CD4-positive, alpha-beta memory T cell (primary cell): ENCODE results near the gene MLH3. TPM values are rescaled to one million over a fixed set of nuclear protein-coding genes. Genes with fewer than 3 reads are reported as not detected.

ENCODE experiments used
- CTCF ChIA-PET: fragments of 350-600 bp; sonication (Branson Sonifier 250); formaldehyde crosslinking; loops from one replicate; lab custom pipeline; 2021; ENCODE audit warnings: inconsistent platforms; ENCODE audit not compliant: partially characterized antibody; lab: Charles Lee
- POLR2A ChIA-PET: fragments of 350-600 bp; sonication (Branson Sonifier 250); formaldehyde crosslinking; loops from one replicate; lab custom pipeline; 2021; ENCODE audit not compliant: partially characterized antibody; lab: Charles Lee
- DNase-seq, 5 donors: peaks; one replicate each; pipeline versions ENCODE4 v3.0.0 to v3.0.0-alpha.2; 2020 to 2022; ENCODE audit warnings: mixed read lengths in 1 of 5
- H3K27ac ChIP-seq: one replicate; pipeline ENCODE4 v1.7.0; 2013; ENCODE audit warnings: low read depth, low read length
- H3K27me3 ChIP-seq: 2 replicates; pipeline ENCODE4 v1.7.0; 2013; ENCODE audit warnings: mild to moderate bottlenecking, low read length, moderate library complexity; ENCODE audit not compliant: insufficient read depth
- H3K36me3 ChIP-seq: 2 replicates; pipeline ENCODE4 v1.7.0; 2013; ENCODE audit warnings: mild to moderate bottlenecking, low read length, moderate library complexity; ENCODE audit not compliant: insufficient read depth
- H3K4me1 ChIP-seq: 2 replicates; pipeline ENCODE4 v1.7.0; 2013; ENCODE audit warnings: mild to moderate bottlenecking, low read length, moderate library complexity; ENCODE audit not compliant: insufficient read depth
- H3K4me3 ChIP-seq, 2 donors: one replicate each; pipeline ENCODE4 v1.7.0; 2013; ENCODE audit warnings: low read length in 2 of 2, mild to moderate bottlenecking in 1 of 2
- H3K9me3 ChIP-seq, 2 donors: one replicate each; pipeline ENCODE4 v1.7.0; 2013; ENCODE audit warnings: low read length in 2 of 2, control low read depth in 1 of 2; ENCODE audit not compliant: control insufficient read depth in 1 of 2
- H3K27ac Mint-ChIP-seq, 7 donors: one replicate each; pipeline ENCODE4 v1.8.0; 2020 to 2021; ENCODE audit warnings: mixed read lengths in 7 of 7, mild to moderate bottlenecking in 6 of 7, inconsistent platforms in 3 of 7, moderate library complexity in 3 of 7
- H3K27me3 Mint-ChIP-seq, 2 donors: one replicate each; pipeline ENCODE4 v1.8.0; 2020 to 2021; ENCODE audit warnings: mixed read lengths in 2 of 2
- H3K36me3 Mint-ChIP-seq, 2 donors: one replicate each; pipeline ENCODE4 v1.8.0; 2020 to 2021; ENCODE audit warnings: mixed read lengths in 2 of 2, inconsistent platforms in 1 of 2, mild to moderate bottlenecking in 1 of 2
- H3K4me1 Mint-ChIP-seq, 4 donors: one replicate each; pipeline ENCODE4 v1.8.0; 2020 to 2021; ENCODE audit warnings: mixed read lengths in 4 of 4, mild to moderate bottlenecking in 1 of 4
- H3K4me3 Mint-ChIP-seq, 8 donors: one replicate each; pipeline ENCODE4 v1.8.0; 2020 to 2021; ENCODE audit warnings: mixed read lengths in 8 of 8, mild to moderate bottlenecking in 7 of 8, moderate library complexity in 6 of 8, inconsistent platforms in 3 of 8
- H3K9me3 Mint-ChIP-seq, 8 donors: one replicate each; pipeline ENCODE4 v1.8.0; 2020 to 2021; ENCODE audit warnings: mixed read lengths in 8 of 8, mild to moderate bottlenecking in 5 of 8, inconsistent platforms in 3 of 8, moderate library complexity in 1 of 8
- intact Hi-C: fragments of 100-400 bp; cut with micrococcal nuclease; formaldehyde crosslinking; loops from one replicate; pipeline ENCODE4 v1.15.1; 2023
- polyA plus RNA-seq, 2 donors: library from polyadenylated mRNA; unstranded; fragments of 300-500 nt; fragmentation: Illumina TruSeq; gene quantifications; one replicate each; pipeline ENCODE4 v1.2.3, GENCODE V29; 2021
- total RNA-seq, 2 experiments: library from RNA; stranded (reverse); gene quantifications; one replicate each; pipeline ENCODE4 v1.2.3, GENCODE V29; 2021

The MLH3 gene
- total and polyA plus RNA-seq, 4 experiments from 2014 or later: 3.9 to 26.8 (median 18.8) TPM

GRCh38 chr14:74980731-74981461 lies 70.4 kb downstream of the MLH3 start:
- H3K27ac ChIP-seq: no peak overlapping the region
- H3K9me3 ChIP-seq: no peaks in the 10 kb centered on the region
- Mint-ChIP-seq H3K36me3 (no peaks in the 10 kb centered on the region), H3K4me3 (no peak overlapping the region), H3K27ac (no peak overlapping the region), H3K4me1 (no peaks in the 10 kb centered on the region), H3K27me3 (no peaks in the 10 kb centered on the region), H3K9me3 (no peaks in the 10 kb centered on the region)
- no peaks in the 10 kb centered on the region for H3K4me1 ChIP-seq
- H3K27me3 ChIP-seq: no peaks in the 10 kb centered on the region
- no peaks in the 10 kb centered on the region for H3K36me3 ChIP-seq
- CTCF ChIA-PET: interaction anchor here (0.5 kb wide), 1 partner anchor 319 kb away, joined by 5 read pairs; no protein-coding TSS in a partner anchor
- POLR2A ChIA-PET: no interaction called here
- intact Hi-C loops: no loop called here
- no peak for DNase-seq
- no peak overlapping the region for H3K4me3 ChIP-seq

- H3K4me3 Mint-ChIP-seq: no peak overlapping the region
- no peak overlapping the region for H3K27ac Mint-ChIP-seq
- CTCF ChIA-PET: interaction anchor here (0.5 to 0.7 kb wide), 2 partner anchors 75 to 320 kb away, joined by 3 to 5 read pairs; no protein-coding TSS in a partner anchor
- no peaks in the 10 kb centered on the region for H3K9me3 Mint-ChIP-seq
- DNase-seq: no peak
- intact Hi-C loops: no loop called here
- H3K27me3 ChIP-seq: no peaks in the 10 kb centered on the region
- H3K9me3 ChIP-seq: no peaks in the 10 kb centered on the region
- POLR2A ChIA-PET: no interaction called here
- H3K27me3 Mint-ChIP-seq: no peaks in the 10 kb centered on the region
- no peaks in the 10 kb centered on the region for H3K36me3 ChIP-seq
- H3K27ac ChIP-seq: no peak overlapping the region
- no peaks in the 10 kb centered on the region for H3K4me1 ChIP-seq
- H3K36me3 Mint-ChIP-seq: no peaks in the 10 kb centered on the region
- H3K4me3 ChIP-seq: no peak overlapping the region
- H3K4me1 Mint-ChIP-seq: no peaks in the 10 kb centered on the region
These were observed 70.9 kb downstream of the MLH3 start for GRCh38 chr14:74980398-74980730.

- ChIA-PET POLR2A (no interaction called here), CTCF (interaction anchor here (0.7 kb wide), 2 partner anchors 9 to 75 kb away, joined by 3 read pairs; no protein-coding TSS in a partner anchor)
- H3K4me3 ChIP-seq: no peak overlapping the region
- no peak overlapping the region for H3K27ac Mint-ChIP-seq
- H3K27me3 Mint-ChIP-seq: no peaks in the 10 kb centered on the region
- H3K9me3 ChIP-seq: no peaks in the 10 kb centered on the region
- H3K27me3 ChIP-seq: no peaks in the 10 kb centered on the region
- H3K4me1 Mint-ChIP-seq: no peaks in the 10 kb centered on the region
- no peak overlapping the region for H3K27ac ChIP-seq
- H3K36me3 Mint-ChIP-seq: no peaks in the 10 kb centered on the region
- H3K36me3 ChIP-seq: no peaks in the 10 kb centered on the region
- H3K9me3 Mint-ChIP-seq: no peaks in the 10 kb centered on the region
- intact Hi-C loops: no loop called here
- H3K4me3 Mint-ChIP-seq: no peak overlapping the region
- no peak for DNase-seq
- H3K4me1 ChIP-seq: no peaks in the 10 kb centered on the region
These were observed 71.5 kb downstream of the MLH3 start for GRCh38 chr14:74979442-74980397.

GRCh38 chr14:74979029-74979428 lies 72.2 kb downstream of the MLH3 start:
- Histone ChIP-seq H3K4me3 (no peak overlapping the region), H3K4me1 (no peaks in the 10 kb centered on the region), H3K9me3 (no peaks in the 10 kb centered on the region), H3K27ac (no peak overlapping the region), H3K36me3 (no peaks in the 10 kb centered on the region), H3K27me3 (no peaks in the 10 kb centered on the region)
- no peaks in the 10 kb centered on the region for H3K36me3 Mint-ChIP-seq
- intact Hi-C loops: no loop called here
- H3K9me3 Mint-ChIP-seq: no peaks in the 10 kb centered on the region
- H3K4me3 Mint-ChIP-seq: no peak overlapping the region
- H3K27me3 Mint-ChIP-seq: no peaks in the 10 kb centered on the region
- CTCF ChIA-PET: interaction anchor here (0.7 kb wide), 1 partner anchor 10 kb away, joined by 3 read pairs; no protein-coding TSS in a partner anchor
- no peak overlapping the region for H3K27ac Mint-ChIP-seq
- no peak for DNase-seq
- no peaks in the 10 kb centered on the region for H3K4me1 Mint-ChIP-seq
- POLR2A ChIA-PET: no interaction called here

GRCh38 chr14:74978416-74978947 lies 72.8 kb downstream of the MLH3 start:
- POLR2A ChIA-PET: no interaction called here
- no peaks in the 10 kb centered on the region for H3K27me3 Mint-ChIP-seq
- H3K4me1 ChIP-seq: no peaks in the 10 kb centered on the region

GRCh38 chr14:74977901-74978385 lies 73.3 kb downstream of the MLH3 start:
- DNase-seq: no peak
- H3K4me1 Mint-ChIP-seq: peaks cover 0 to 2% (median 0%) of the 10 kb centered on the region in 4 donors
- no peaks in the 10 kb centered on the region for H3K36me3 Mint-ChIP-seq
- Histone ChIP-seq H3K9me3 (no peaks in the 10 kb centered on the region), H3K27ac (no peak overlapping the region), H3K4me1 (no peaks in the 10 kb centered on the region), H3K4me3 (no peak overlapping the region), H3K27me3 (no peaks in the 10 kb centered on the region), H3K36me3 (no peaks in the 10 kb centered on the region)
- H3K4me3 Mint-ChIP-seq: no peak overlapping the region
- intact Hi-C loops: no loop called here
- CTCF ChIA-PET: no interaction called here
- H3K27ac Mint-ChIP-seq: no peak overlapping the region
- no peaks in the 10 kb centered on the region for H3K27me3 Mint-ChIP-seq
- no peaks in the 10 kb centered on the region for H3K9me3 Mint-ChIP-seq
- POLR2A ChIA-PET: no interaction called here

More at GRCh38 chr14:74978416-74978947, 72.8 kb downstream of the MLH3 start:
- no peak overlapping the region for H3K4me3 Mint-ChIP-seq
- Histone ChIP-seq H3K27me3 (no peaks in the 10 kb centered on the region), H3K27ac (no peak overlapping the region), H3K36me3 (no peaks in the 10 kb centered on the region), H3K9me3 (no peaks in the 10 kb centered on the region), H3K4me3 (no peak overlapping the region)
- CTCF ChIA-PET: interaction anchor here (0.7 kb wide), 1 partner anchor 11 kb away, joined by 3 read pairs; no protein-coding TSS in a partner anchor
- H3K4me1 Mint-ChIP-seq: peaks cover 0 to 2% (median 0%) of the 10 kb centered on the region in 4 donors
- peak overlapping the region in 1 of 7 donors; percentile 66 for H3K27ac Mint-ChIP-seq
- intact Hi-C loops: no loop called here
- no peak for DNase-seq
- no peaks in the 10 kb centered on the region for H3K36me3 Mint-ChIP-seq
- H3K9me3 Mint-ChIP-seq: no peaks in the 10 kb centered on the region
